HG02571 (cell line): ENCODE measurements around the gene CELSR1.

Source experiments
- ATAC-seq: cut with Tn5 transposase; IDR thresholded peaks from one replicate; pipeline ENCODE4 v1.9.1; 2021; ENCODE audit warnings: mild to moderate bottlenecking, moderate library complexity; ENCODE audit not compliant: unreplicated experiment

Gene CELSR1

DNA sequence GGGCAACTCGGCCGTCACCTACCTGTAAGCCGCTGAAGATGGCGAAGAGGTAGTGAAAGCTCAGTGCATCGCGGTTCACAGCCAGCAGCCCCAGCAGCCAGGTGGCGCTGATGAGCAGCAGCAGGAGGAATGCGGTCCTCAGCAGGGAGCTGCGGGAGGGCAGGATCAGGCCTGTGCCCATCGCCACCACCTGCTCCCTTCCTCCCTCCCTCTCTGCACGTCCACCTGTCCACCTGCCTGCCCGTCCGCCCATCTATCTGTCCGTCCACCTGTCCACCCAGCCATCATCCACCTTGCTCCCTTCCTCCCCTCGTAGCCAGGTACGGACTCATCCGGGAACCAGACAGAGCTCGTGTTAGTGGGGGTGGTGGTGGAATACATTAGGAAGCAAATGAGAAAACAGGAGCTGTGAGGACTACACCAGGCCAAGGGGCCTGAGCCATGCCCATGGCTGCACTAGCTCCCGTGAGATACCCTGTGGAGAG, 169.7 kb downstream of the CELSR1 start:
- no peak for ATAC-seq

- no peak for ATAC-seq
These were observed 170.4 kb downstream of the CELSR1 start for GRCh38 chr22:46366801-46367706.

- ATAC-seq, result no peak
These were observed 171.1 kb downstream of the CELSR1 start for GRCh38 chr22:46366327-46366731.

DNA sequence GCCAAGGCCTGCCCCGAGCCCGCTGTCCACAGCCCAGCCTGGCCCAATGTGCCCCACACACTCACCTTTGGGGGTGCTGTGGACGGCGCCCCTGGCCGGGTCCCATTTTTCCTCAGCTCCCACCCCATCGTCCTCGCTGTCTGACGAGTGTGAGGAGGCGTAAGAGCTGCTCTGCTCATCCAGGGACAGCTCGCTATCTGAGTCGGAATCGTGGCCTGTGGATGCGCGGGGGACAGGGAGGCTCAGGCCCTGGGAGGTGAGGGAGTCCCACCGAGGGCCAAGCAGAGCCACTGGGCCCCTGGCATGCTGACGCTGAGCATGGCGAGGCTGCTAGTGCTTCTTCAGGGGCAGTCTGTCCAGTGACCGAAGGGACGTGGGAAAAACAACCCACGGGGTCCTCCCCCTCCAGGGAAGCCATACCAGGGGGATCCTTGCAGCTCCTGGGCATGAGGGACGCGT, 172.2 kb downstream of the CELSR1 start:
- ATAC-seq, result no peak

- no peak for ATAC-seq
These were observed 172.9 kb downstream of the CELSR1 start for GRCh38 chr22:46364341-46365165.

GRCh38 chr22:46363611-46364321, 173.7 kb downstream of the CELSR1 start:
- ATAC-seq, result no peak

GRCh38 chr22:46362934-46363515, 174.4 kb downstream of the CELSR1 start:
- ATAC-seq, result no peak

GRCh38 chr22:46362203-46362933, 175.1 kb downstream of the CELSR1 start:
- no peak for ATAC-seq

DNA sequence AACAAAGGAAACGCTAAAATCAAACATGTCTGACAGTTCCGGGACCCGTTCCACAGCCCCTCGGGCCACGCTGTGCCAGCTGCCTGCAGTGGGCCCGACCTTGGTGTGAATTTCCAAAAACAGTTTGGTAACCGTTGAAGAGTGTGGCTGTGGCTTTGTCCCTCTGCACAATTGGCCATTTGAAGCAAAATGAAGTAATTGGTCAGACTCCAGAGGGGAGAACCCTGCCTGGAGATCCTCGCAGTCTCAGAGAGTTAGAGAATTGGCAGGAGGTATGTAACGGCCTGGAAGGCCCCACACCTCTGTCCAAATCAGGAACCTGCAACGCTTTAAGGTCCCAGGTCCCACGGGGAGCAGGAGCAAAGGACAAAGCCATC, 175.6 kb downstream of the CELSR1 start:
- no peak for ATAC-seq

- ATAC-seq, result no peak
These were observed 176.5 kb downstream of the CELSR1 start for GRCh38 chr22:46360891-46361290.

GRCh38 chr22:46360097-46360496, 177.3 kb downstream of the CELSR1 start:
- no peak for ATAC-seq

GRCh38 chr22:46359362-46359761, 178.1 kb downstream of the CELSR1 start:
- no peak for ATAC-seq

DNA sequence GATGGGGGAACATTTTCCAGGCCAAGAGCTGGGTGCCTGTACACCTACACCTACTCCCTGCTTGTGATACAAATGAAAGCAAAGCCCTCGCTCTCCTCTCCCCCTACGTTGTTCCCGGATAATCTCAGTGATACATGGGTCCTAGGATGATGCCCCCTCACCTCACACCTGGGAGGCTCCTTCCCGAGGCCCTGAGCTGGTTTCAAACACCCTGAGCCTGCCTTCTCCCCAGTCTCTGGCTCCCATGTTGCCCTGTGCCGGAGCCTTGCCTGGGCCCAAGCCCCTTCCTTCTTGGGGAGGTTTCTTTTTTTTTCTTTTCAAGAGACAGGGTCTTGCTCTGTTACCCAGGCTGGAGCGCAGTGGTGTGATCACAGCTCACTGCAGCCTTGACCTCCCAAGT, 178.7 kb downstream of the CELSR1 start:
- ATAC-seq, result no peak

DNA sequence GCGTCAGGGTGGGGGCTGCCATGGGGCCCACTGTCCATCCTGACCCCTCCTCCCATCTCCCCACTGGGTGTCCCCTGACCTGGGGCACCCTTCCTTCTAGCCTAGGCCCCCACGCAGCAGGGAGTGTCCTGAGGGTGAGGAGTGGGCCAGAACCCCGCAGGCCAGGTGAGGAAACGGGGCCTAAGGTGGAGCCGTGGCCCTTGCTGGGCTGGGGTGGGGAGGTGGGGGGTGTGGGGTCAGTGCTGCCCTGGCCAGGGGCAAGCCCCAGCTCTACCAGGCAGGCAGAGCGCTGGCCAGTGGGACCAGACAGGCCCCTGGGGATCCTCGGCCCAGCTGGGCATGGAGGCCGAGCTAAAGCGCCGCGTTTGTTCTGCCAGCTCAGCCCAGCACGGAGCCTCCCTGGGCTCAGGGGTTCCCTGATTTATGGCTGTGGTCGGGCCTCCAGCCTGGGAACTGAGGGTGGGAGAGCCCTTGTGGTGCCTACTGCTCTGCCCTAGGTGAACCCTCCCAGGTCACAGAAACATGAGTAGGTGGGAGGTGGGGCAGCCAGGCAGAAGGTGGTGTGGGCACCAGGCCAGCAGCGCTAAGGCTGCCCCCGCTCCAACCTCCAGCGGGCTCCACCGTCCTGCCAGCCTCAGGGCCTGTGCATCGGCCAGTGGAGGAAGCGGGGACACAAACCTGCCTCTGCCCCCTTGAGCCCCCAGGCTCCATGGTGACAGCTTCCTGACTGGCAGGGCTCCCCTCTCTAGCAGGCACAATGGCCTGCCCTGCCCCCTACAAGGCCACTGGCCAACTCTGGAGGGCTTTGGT, 179.5 kb downstream of the CELSR1 start:
- no peak for ATAC-seq

DNA sequence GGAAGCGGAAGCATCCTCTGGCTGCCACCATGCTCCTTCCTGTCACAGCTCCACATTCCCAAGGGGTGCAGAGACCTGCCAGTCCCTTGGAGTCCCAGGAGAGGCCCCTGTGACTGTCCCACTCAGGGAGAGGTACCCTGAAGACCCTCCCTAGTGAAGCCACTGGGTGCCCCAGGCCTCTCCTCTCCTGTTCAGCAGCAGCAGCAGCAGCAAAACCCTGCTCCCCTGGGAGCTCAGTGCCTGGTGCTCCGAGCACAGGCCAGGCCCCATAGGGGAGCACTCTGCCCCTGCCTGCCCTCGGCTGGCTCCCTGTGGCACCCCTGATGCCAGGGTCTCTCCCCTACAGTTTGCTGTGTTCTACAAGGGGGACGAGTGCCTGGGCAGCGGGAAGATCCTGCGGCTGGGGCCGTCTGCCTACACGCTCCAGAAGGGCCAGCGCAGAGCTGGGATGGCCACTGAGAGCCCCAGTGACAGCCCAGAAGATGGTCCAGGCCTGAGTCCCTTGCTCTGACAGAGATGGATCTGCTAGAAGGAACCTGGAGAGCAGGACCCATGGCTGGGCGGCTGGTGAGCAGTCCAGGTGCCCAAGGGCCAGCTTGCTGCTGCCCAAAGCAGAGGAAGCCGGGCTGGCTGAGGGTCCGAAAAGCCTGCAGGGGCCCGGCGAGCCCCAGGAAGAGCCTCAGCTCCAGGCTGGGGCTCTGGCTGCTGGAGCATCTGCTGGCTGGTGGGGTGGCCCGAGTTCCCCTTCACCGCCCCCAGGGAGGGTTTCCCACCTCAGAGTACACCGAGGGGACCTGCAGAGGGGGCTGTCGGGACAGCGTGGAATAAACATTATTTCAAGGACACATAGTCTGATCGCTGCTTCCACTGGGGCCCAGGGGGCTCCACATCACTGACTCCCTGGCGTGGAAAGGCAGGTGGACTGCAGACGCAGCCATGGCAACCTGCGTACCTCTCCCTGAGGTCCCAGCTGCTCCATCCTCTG, 180.6 kb downstream of the CELSR1 start:
- ATAC-seq, result no peak

DNA sequence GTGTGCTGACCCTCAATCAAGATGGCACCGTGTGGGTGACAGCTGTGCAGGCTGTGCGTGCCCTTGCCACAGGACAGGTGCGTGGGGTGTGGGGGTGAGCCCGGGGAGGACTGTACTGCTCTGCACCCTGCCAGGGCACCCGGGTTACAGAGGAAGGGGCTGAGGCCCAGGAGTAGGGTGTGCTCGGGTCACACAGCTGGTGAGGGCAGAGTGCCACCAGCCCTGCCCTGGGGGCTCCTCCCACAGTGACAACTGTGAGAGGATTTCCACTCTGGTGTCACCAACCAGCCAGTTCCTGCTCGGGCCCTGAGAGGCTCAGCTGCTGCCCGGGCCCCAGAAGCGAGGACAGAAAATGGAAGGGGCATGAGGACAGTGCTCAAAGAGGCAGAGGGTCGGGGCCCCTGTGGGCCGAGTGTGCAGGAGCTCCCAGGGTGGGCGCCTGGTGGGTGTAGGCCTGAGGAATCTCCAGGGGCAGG, 181.4 kb downstream of the CELSR1 start:
- no peak for ATAC-seq

DNA sequence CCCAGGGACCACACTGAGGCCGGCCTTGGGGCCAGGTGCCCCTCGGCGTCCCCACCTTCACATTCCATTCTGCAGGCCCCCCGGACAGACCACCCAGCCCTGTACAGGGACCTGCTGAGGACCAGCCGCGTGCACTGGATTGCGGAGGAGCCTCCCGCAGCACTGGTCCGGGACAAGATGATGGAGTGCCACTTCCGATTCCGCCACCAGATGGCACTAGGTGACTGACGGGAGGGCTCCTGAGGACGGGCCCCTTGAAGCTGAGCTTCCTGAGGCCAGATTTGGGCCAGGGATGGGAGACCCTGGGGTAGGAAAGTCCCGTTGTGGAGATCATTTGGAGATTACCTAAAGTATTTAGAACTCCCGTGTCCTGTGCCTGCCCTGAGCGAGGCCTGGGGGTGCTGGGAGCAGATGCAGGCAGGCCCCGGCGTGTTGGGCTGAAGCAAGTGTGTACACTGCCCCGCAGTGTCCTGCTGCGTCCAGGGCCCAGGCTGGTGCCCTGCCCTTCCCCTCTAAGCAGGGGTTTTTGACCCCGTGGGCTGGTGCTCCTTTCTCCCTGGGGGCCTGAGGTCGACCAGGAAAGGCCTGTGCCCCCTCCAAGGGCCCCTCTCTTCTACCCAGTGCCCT, 181.9 kb downstream of the CELSR1 start:
- ATAC-seq, result no peak

- no peak for ATAC-seq
These were observed 182.5 kb downstream of the CELSR1 start for GRCh38 chr22:46354993-46355305.
